GM12878 (cell line): ENCODE measurements around the gene ABCD2. TPM values are rescaled to one million over a fixed set of nuclear protein-coding genes. Genes with fewer than 3 reads are reported as not detected.

ENCODE experiments used
- ATF2 ChIP-seq: IDR thresholded peaks from 2 replicates; pipeline ENCODE4 v1.6.1; 2012; ENCODE audit warnings: low read length, inconsistent platforms
- ATF7 ChIP-seq: fragments of 450-650 bp; IDR thresholded peaks from 2 replicates; pipeline ENCODE4 v1.6.1; 2016; ENCODE audit warnings: low read depth, mild to moderate bottlenecking
- BMI1 ChIP-seq: fragments of 450-650 bp; IDR thresholded peaks from 2 replicates; pipeline ENCODE4 v1.6.1; 2016; ENCODE audit warnings: mild to moderate bottlenecking, moderate library complexity, borderline replicate concordance
- CEBPB ChIP-seq, 2 experiments: fragments of 150-350 bp in 1 of 2; IDR thresholded peaks; 2 replicates each; pipeline ENCODE4 v1.6.1; 2012 to 2014; ENCODE audit warnings: low read depth in 2 of 2, low read length in 2 of 2, borderline replicate concordance in 1 of 2, inconsistent platforms in 1 of 2
- EED ChIP-seq: sonication (generic); IDR thresholded peaks from 2 replicates; pipeline ENCODE4 v1.6.1; 2016; ENCODE audit warnings: antibody characterized with exemption, low read depth
- FOXM1 ChIP-seq: IDR thresholded peaks from 2 replicates; pipeline ENCODE4 v1.6.1; 2012; ENCODE audit warnings: low read depth, mild to moderate bottlenecking, inconsistent platforms, low read length, moderate library complexity
- GATAD2B ChIP-seq: fragments of 450-650 bp; conservative IDR thresholded peaks from 2 replicates; pipeline ENCODE4 v1.6.1; 2017; ENCODE audit warnings: low read depth, mild to moderate bottlenecking, moderate library complexity
- HSF1 ChIP-seq: fragments of 150-350 bp; IDR thresholded peaks from 2 replicates; pipeline ENCODE4 v1.6.1; 2014; ENCODE audit warnings: mild to moderate bottlenecking, low read depth, low read length
- IKZF2 ChIP-seq, 2 experiments: fragments of 450-650 bp; IDR thresholded peaks; 2 replicates each; pipeline ENCODE4 v1.6.1; 2017; ENCODE audit warnings: mild to moderate bottlenecking in 2 of 2, moderate library complexity in 2 of 2
- IRF3 ChIP-seq: fragments of 450-650 bp; IDR thresholded peaks from 2 replicates; pipeline ENCODE4 v1.6.1; 2014; ENCODE audit warnings: mild to moderate bottlenecking
- IRF5 ChIP-seq: fragments of 450-650 bp; IDR thresholded peaks from 2 replicates; pipeline ENCODE4 v1.6.1; 2017; ENCODE audit warnings: borderline replicate concordance
- JUNB ChIP-seq: IDR thresholded peaks from 2 replicates; pipeline ENCODE4 v1.6.1; 2016; ENCODE audit warnings: antibody characterized with exemption, mild to moderate bottlenecking
- MEF2A ChIP-seq: IDR thresholded peaks from 2 replicates; pipeline ENCODE4 v1.6.1; 2011; ENCODE audit warnings: low read depth, mild to moderate bottlenecking, low read length, moderate library complexity; ENCODE audit not compliant: insufficient read depth
- NFXL1 ChIP-seq: fragments of 450-650 bp; IDR thresholded peaks from 2 replicates; pipeline ENCODE4 v1.6.1; 2017; ENCODE audit warnings: antibody characterized with exemption, mild to moderate bottlenecking, borderline replicate concordance
- NFYA ChIP-seq: IDR thresholded peaks from 2 replicates; pipeline ENCODE4 v1.6.1; 2011; ENCODE audit warnings: low read depth, mild to moderate bottlenecking, low read length, improper control_type of control experiment, borderline replicate concordance
- RAD21 ChIP-seq: IDR thresholded peaks from 2 replicates; pipeline ENCODE4 v1.6.1; 2011; ENCODE audit warnings: mild to moderate bottlenecking, low read depth, low read length, moderate library complexity; ENCODE audit not compliant: insufficient read depth
- RCOR1 ChIP-seq: conservative IDR thresholded peaks from 2 replicates; pipeline ENCODE4 v1.6.1; 2012; ENCODE audit warnings: low read depth, low read length, improper control_type of control experiment
- RUNX3 ChIP-seq: IDR thresholded peaks from 2 replicates; pipeline ENCODE4 v1.6.1; 2012; ENCODE audit warnings: low read length, inconsistent platforms
- SMAD5 ChIP-seq: IDR thresholded peaks from 2 replicates; pipeline ENCODE4 v1.6.1; 2016; ENCODE audit warnings: antibody characterized with exemption, low read depth
- TBL1XR1 ChIP-seq: IDR thresholded peaks from 2 replicates; pipeline ENCODE4 v1.6.1; 2012; ENCODE audit warnings: low read depth, low read length, improper control_type of control experiment
- TCF7 ChIP-seq: IDR thresholded peaks from 2 replicates; pipeline ENCODE4 v1.6.1; 2014; ENCODE audit warnings: antibody characterized with exemption, borderline replicate concordance
- USF2 ChIP-seq: IDR thresholded peaks from 2 replicates; pipeline ENCODE4 v1.6.1; 2011; ENCODE audit warnings: low read depth, low read length, improper control_type of control experiment, borderline replicate concordance
- ZBTB33 ChIP-seq: fragments of 450-650 bp; IDR thresholded peaks from 2 replicates; pipeline ENCODE4 v1.6.1; 2017; ENCODE audit warnings: mild to moderate bottlenecking
- ZNF207 ChIP-seq: fragments of 450-650 bp; IDR thresholded peaks from 2 replicates; pipeline ENCODE4 v1.6.1; 2014; ENCODE audit warnings: antibody characterized with exemption, mild to moderate bottlenecking, borderline replicate concordance
- ZNF217 ChIP-seq: fragments of 450-650 bp; IDR thresholded peaks from 2 replicates; pipeline ENCODE4 v1.6.1; 2017; ENCODE audit warnings: antibody characterized with exemption, mild to moderate bottlenecking
- polyA plus RNA-seq, 11 experiments: library from polyadenylated mRNA; depleted of rRNA in 4 of 11; unstranded in 6 of 11; stranded (reverse) in 5 of 11; fragments of >200 nt; fragmentation: Nextera tagmentation in 4 of 11; fragmentation: Illumina TruSeq in 1 of 11; extraction: Ambion mirVana in 4 of 11; extraction: Trizol in 1 of 11; gene quantifications; 1 replicate in 1 of 11; 2 replicates in 10 of 11; pipeline versions ENCODE4 v1.2.1 to v1.2.3, GENCODE V29; 2011 to 2016; ENCODE audit warnings: inconsistent platforms in 2 of 11, missing spikeins in 2 of 11, low read depth in 1 of 11
- total RNA-seq, 4 experiments: library from RNA; depleted of rRNA in 3 of 4; stranded (reverse); fragments of >200 nt in 3 of 4; fragmentation: Illumina TruSeq in 1 of 4; extraction: Trizol in 1 of 4; gene quantifications; 2 replicates each; pipeline versions ENCODE4 v1.2.1 to v1.2.3, GENCODE V29; 2013 to 2021

Gene ABCD2
- total and polyA plus RNA-seq, 10 of the 15 experiments (the other 5 are each of a cell fraction or from before 2014, with no cell fraction given), result 4.4 to 16.2 (median 7.5) TPM

- TF ChIP-seq USF2 (no peak), ATF2 (peak; percentile 83), CEBPB (IDR thresholded peaks at IDR 0.05; ENCODE audit: borderline replicate concordance in 1 of 2, low read depth in 2 of 2, low read length in 2 of 2) (no peak), SMAD5 (no peak), IRF3 (no peak), NFXL1 (no peak), GATAD2B (no peak), RUNX3 (peak; percentile 22; the same call in 1 of the 2 replicates), TBL1XR1 (no peak), IKZF2 (IDR thresholded peaks at IDR 0.05) (no peak), ZNF207 (no peak), ATF7 (peak; percentile 31; the same call in 1 of the 2 replicates), TCF7 (no peak), MEF2A (peak; percentile 85; the same call in 1 of the 2 replicates), RAD21 (no peak), NFYA (no peak), RCOR1 (no peak), FOXM1 (peak; percentile 49; the same call in 1 of the 2 replicates), IRF5 (no peak), EED (no peak), BMI1 (no peak), JUNB (peak; percentile 36; the same call in 1 of the 2 replicates), ZNF217 (no peak), HSF1 (no peak), ZBTB33 (no peak)
Measured at GRCh38 chr12:39623919-39624318, 4.3 kb upstream of the ABCD2 start (continued).
